ENCODE measurements around the gene BICRA. TPM values are rescaled to one million over a fixed set of nuclear protein-coding genes. Genes with fewer than 3 reads are reported as not detected.

The BICRA gene
- total and polyA plus RNA-seq, 2 of the 4 experiments (the other 2 are of a cell fraction) = 1.8 to 3.5 TPM

- no peaks in the 10 kb centered on the region for H3K9me3 ChIP-seq (ENCODE audit: control insufficient read depth, insufficient read depth, low read length)
- H2BK20ac ChIP-seq (ENCODE audit: low read depth, low read length) = no peak overlapping the region
- H3K36me3 ChIP-seq (ENCODE audit: control insufficient read depth, insufficient read depth, low read length) = no peaks in the 10 kb centered on the region
- no peak overlapping the region for H3K9ac ChIP-seq (ENCODE audit: low read depth, low read length)
- CTCF ChIA-PET = interaction anchor here (0.6 kb wide), 1 partner anchor 9 kb away, joined by 3 read pairs; no protein-coding TSS in a partner anchor
- H3K23ac ChIP-seq (ENCODE audit: low read depth, low read length) = no peak overlapping the region
- no peaks in the 10 kb centered on the region for H3K9me1 ChIP-seq (ENCODE audit: insufficient read depth, low read length)
- no peak overlapping the region for H3K27ac ChIP-seq (ENCODE audit: insufficient read depth, low read length)
- no peak overlapping the region for H3K4me2 ChIP-seq (ENCODE audit: low read depth, low read length)
- no peak overlapping the region for H4K8ac ChIP-seq (ENCODE audit: low read depth in 2 of 2, low read length in 2 of 2)
- H2AK5ac ChIP-seq (ENCODE audit: low read depth, low read length) = no peak overlapping the region
- no peak overlapping the region for H3K4ac ChIP-seq (ENCODE audit: low read depth, low read length)
- H3K56ac ChIP-seq (ENCODE audit: extremely low read depth, insufficient read depth, low read length) = no peak overlapping the region
- no peaks in the 10 kb centered on the region for H4K20me1 ChIP-seq (ENCODE audit: insufficient read depth, low read length)
- H3K27me3 ChIP-seq (ENCODE audit: control insufficient read depth, insufficient read depth, low read length) = peaks cover 11% of the 10 kb centered on the region
- H2AFZ ChIP-seq (replicated peaks; ENCODE audit: low read length, poor library complexity) = no peak overlapping the region
- 100% methylated on average over 1 of the region's 7 CpGs; no CpG with 5 or more reads in 1 of the 2 experiments for WGBS, 2 experiments (ENCODE audit: extremely low coverage in 2 of 2, insufficient read length in 1 of 2)
- H4K5ac ChIP-seq (ENCODE audit: low read depth, low read length) = no peak overlapping the region
- H3K4me3 ChIP-seq (ENCODE audit: insufficient read depth, low read depth, low read length) = no peak overlapping the region
- no peak overlapping the region for H2BK5ac ChIP-seq (ENCODE audit: low read depth, low read length, poor library complexity, severe bottlenecking)
- no peak overlapping the region for H2BK120ac ChIP-seq (ENCODE audit: low read depth, low read length)
- H4K91ac ChIP-seq (ENCODE audit: insufficient read depth, low read depth, low read length) = no peak overlapping the region
- in situ Hi-C loops (cut with MboI; ENCODE audit: low sequenced_read_pairs) (no loop called here), intact Hi-C loops (cut with micrococcal nuclease) (loop anchor here (5.0 kb wide), 1 partner anchor 39 kb away; no protein-coding TSS in a partner anchor), dilution Hi-C loops (cut with HindIII; ENCODE audit: low sequenced_read_pairs, unreplicated experiment) (no loop called here)
- H3K14ac ChIP-seq (replicated peaks; ENCODE audit: low read depth, low read length) = no peak overlapping the region
- no peak overlapping the region for H3K18ac ChIP-seq (ENCODE audit: low read depth, low read length)
- no peaks in the 10 kb centered on the region for H3K79me1 ChIP-seq (ENCODE audit: low read depth in 1 of 2, low read length in 2 of 2)
- H3K4me1 ChIP-seq (ENCODE audit: control insufficient read depth, insufficient read depth, low read length) = no peaks in the 10 kb centered on the region
- no peak overlapping the region for H2AK9ac ChIP-seq (replicated peaks; ENCODE audit: low read depth, low read length, poor library complexity)
- BruUV-seq (replicated peaks) = no TSS peak
- POLR2A ChIA-PET (ENCODE audit: unreplicated experiment) = interaction anchor here (0.5 to 0.6 kb wide), 2 partner anchors 11 to 176 kb away, joined by 3 read pairs; no protein-coding TSS in a partner anchor
- ATAC-seq (ENCODE audit: low read depth) (no peak), DNase-seq (no peak)
- TF ChIP-seq CTCF (conservative IDR thresholded peaks at IDR 0.05; ENCODE audit: low read depth, low read length) = no peak
- no peak for TF ChIP-seq USF2 (IDR thresholded peaks at IDR 0.05; ENCODE audit: low read depth, low read length)
- TF ChIP-seq NFE2L2 (IDR thresholded peaks at IDR 0.05; ENCODE audit: low read depth, low read length) = no peak
- H2BK15ac ChIP-seq (ENCODE audit: low read depth, low read length) = no peak overlapping the region
These were observed 47.4 kb upstream of the BICRA start for GRCh38 chr19:47561440-47562057.
